HG03521 (cell line): ENCODE data around the gene SEMA3F.
"Not testable (repeated sequence)": the region's sequence is repeated elsewhere in the genome, so short reads cannot be mapped to it uniquely, and the experiment has no call there.

ENCODE experiments used
- ATAC-seq: cut with Tn5 transposase; IDR thresholded peaks from one replicate; pipeline ENCODE4 v1.9.1; 2021; ENCODE audit warnings: mild to moderate bottlenecking, moderate library complexity; ENCODE audit not compliant: unreplicated experiment

Gene SEMA3F

GRCh38 chr3:50207359-50208042, 52.4 kb downstream of the SEMA3F start:
- ATAC-seq: no peak

DNA sequence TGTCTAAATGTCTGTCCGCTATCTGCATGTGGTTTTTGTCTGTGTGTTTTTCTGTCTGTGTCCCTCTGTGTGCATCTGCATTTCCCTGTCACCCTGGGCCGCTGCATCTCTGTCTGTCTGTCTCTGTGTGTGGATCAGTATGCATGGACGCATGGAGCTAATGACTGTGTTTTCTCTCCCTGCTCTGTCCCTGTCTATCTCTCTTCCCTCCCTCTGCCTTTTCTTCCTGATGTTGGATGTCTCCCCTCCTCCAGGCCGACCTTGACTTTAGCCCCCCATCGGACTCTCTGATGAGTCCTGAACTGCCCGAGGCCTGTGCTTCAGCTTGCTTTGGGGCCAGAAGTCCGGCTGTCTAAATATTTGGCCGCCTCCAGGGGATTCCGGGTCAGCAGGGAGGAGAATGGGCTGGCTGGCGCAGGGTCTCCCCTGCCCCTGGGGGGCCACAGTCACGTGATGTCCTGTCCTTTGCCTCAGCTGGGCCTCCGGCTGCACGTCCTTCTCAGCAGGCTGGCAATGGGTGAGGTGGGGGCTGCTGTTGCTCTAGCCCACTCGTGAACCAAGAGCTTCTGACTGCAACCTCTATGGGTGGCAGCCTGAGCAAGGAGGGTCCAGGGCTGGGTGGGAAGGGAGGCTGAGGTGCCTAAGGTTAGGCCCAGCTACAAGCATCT, 53.7 kb downstream of the SEMA3F start:
- ATAC-seq: no peak

DNA sequence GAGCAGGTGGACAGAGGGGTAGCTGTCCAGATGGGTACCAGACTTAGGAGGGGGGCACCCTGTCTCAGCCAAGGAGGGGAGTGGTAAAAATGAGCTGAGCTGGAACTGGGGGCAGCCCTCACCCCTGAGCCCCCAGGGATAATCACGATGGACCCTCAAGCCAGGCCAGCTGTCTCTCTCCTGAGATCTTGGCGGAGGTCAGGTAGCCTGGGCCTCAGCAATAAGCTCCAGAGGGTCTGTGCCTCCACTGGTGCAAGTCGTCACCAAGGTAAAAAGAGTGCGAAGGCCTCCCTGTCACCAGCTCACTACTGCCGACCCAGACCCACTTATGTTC, 55.0 kb downstream of the SEMA3F start:
- no peak for ATAC-seq

DNA sequence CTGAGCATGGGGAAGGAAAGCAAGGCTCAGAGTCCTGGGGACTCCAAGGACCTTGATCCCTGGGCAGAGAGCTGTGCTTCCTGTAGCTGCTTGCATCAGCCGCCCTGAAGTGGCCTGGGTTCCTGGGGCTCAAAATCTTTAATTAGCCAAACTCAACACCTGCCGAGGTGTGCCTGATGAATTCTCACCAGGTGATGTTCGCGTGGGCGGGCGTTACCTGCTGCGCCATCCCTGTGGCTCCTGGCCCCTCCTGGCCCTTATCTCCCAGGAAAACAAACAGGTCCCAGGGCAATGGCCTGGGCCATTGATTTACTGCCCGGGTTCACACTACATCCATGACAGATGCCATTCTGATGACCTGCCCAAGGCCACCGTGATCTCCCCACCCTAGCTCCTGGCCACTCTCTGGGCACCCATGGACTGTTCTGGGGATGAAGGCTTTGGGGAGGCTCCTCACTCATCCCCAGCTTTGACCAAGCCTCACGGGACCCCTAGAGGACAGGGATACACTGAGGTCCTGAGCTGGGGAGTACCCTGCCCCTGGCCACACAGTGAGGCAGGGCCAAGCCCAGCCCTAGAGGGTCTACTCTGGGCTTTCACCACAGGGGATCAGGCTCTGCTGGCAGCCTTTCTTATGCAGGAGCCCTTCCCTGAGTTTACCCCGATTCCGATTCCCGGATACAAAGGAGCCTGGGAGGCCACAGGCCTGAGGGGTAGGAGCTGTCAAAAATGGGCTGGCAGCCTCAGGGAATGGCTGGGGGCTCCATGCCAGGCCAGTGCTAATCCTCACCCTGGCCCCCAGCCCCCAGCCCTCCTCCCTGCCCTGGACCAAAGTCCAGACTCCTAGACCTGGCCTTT, 55.6 kb downstream of the SEMA3F start:
- no peak for ATAC-seq

- ATAC-seq: not testable (repeated sequence)
These were observed 56.2 kb downstream of the SEMA3F start for GRCh38 chr3:50211368-50211717.

- ATAC-seq: no peak
These were observed 56.8 kb downstream of the SEMA3F start for GRCh38 chr3:50211930-50212329.

- no peak for ATAC-seq
These were observed 57.4 kb downstream of the SEMA3F start for GRCh38 chr3:50212502-50212901.

- ATAC-seq: no peak
These were observed 57.8 kb downstream of the SEMA3F start for GRCh38 chr3:50212971-50213370.

- no peak for ATAC-seq
These were observed 58.2 kb downstream of the SEMA3F start for GRCh38 chr3:50213373-50213772.

DNA sequence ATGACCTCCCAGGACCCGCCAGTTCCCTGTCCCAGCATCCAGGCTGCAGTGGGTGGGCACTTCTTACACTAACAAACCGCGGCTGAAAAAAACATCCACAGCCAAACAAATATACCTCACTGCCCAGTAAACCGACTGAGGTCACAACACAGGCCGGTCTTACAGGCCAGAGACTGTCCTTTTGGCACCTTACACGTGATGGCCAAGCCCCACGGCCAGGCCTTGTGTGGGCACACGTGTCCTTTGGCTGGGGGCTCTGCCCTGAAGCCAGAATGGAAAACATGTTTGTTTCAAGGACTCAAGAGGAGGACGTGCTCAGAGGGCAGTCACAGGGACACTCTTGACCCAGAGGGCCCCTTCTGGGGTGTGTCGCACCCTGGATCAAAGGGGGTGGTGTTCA, 59.7 kb downstream of the SEMA3F start:
- ATAC-seq: no peak

- no peak for ATAC-seq
These were observed 60.4 kb downstream of the SEMA3F start for GRCh38 chr3:50215529-50215928.

DNA sequence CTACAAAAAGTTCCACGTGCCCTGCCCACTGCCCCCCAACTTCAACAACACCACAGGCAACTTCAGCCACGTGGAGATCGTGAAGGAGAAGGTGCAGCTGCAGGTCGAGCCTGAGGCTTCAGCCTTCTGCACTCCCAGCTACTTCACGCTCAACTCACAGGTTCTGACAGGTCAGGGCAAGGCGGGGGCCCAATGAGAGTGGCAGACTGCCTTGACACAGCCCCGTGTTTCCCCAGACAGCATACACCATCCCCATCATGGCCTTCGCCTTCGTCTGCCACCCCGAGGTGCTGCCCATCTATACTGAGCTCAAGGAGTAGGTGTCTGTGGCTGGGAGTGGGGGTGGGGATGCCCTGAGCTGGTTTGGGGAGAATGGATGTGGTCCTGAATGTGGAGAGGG, 62.6 kb downstream of the SEMA3F start:
- ATAC-seq: no peak

GRCh38 chr3:50218448-50218847, 63.3 kb downstream of the SEMA3F start:
- ATAC-seq: no peak

DNA sequence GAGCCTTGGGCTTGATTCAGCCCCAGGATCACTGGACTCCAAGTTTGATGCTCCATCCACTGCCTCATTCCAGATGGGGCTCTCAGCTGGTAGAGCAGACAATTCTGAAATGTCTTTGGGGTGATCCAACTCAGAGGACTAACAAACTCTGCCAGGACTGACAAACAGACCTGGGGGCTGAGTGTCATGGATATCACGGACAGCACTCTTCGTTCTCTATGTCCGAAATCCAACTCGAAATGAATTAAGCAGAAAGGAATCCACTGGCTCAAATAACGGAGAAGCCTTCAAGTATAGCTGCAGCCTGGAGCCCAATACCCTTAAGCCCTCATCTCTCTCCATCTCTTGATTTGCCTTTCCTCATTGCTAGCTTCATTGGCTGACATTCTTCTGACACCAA, 64.2 kb downstream of the SEMA3F start:
- ATAC-seq: no peak

- ATAC-seq: no peak
These were observed 65.0 kb downstream of the SEMA3F start for GRCh38 chr3:50220109-50220508.

DNA sequence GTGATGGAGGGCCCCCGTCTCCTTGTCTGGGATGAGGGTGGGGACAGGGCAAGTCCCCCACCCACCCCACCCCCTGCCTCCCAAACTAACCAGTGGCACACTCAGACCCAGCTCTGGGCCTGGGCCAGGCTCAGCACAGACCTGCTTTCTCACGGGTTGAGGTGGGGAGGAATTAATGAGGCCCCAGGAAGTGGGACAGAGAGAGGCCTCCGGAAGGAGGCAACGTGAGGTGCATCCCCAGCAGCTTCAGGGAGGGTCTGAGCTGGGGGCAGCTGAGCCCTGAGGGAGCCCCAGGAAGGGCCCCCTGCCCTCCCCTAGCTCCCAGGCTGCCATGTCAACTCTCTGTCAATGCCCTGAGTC, 65.9 kb downstream of the SEMA3F start:
- ATAC-seq: no peak

- no peak for ATAC-seq
These were observed 66.5 kb downstream of the SEMA3F start for GRCh38 chr3:50221411-50222168.

- ATAC-seq: no peak
These were observed 67.0 kb downstream of the SEMA3F start for GRCh38 chr3:50222169-50222528.

- ATAC-seq: no peak
These were observed 69.5 kb downstream of the SEMA3F start for GRCh38 chr3:50224639-50225038.

GRCh38 chr3:50226888-50227389, 71.8 kb downstream of the SEMA3F start:
- no peak for ATAC-seq
